Measurements from ENCODE around the gene PHACTR1.

Gene PHACTR1

DNA sequence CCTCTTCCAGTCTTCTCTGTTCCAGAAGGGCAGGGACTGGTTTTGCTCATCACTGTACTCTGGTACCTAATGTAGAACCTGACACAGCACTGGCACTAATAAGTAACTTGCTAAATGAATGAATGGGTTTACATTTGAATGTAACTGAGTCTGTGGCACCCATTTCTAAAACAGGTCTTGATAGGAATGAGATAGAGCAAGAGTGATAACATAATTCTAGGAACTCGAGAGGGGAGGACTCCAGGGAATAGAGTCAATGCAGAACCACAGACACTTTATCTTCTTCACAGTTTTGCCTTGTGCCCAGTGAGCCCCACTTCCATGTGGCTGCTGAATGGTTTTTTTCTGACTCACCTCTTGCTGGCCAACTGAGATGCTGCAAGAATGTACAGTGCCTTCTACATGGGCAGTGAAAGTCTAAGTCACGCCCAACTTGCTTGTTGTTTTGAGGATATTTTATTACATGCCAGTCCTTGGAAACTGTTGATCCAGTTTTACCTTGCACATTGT lies 550.6 kb downstream of the PHACTR1 start:
- peaks cover 30 to 48% of the 10 kb centered on the region in 2 experiments for H3K4me1 ChIP-seq (ENCODE audit: control insufficient read depth in 1 of 2, insufficient read depth in 1 of 2, low read depth in 1 of 2, low read length in 1 of 2)
- H3K27me3 ChIP-seq, result no peaks in the 10 kb centered on the region

GRCh38 chr6:13268913-13269518 lies 552.4 kb downstream of the PHACTR1 start:
- no peak for TF ChIP-seq CTCF (IDR thresholded peaks at IDR 0.05)
- Histone ChIP-seq H3K4me1 (ENCODE audit: control insufficient read depth in 1 of 2, insufficient read depth in 1 of 2, low read depth in 1 of 2, low read length in 1 of 2) (peaks cover 33 to 52% of the 10 kb centered on the region in 2 experiments), H3K27me3 (no peaks in the 10 kb centered on the region), H3K27ac (peak overlapping the region; percentile 35), H3K9me3 (no peaks in the 10 kb centered on the region), H3K36me3 (no peaks in the 10 kb centered on the region), H3K4me3 (ENCODE audit: low read depth in 1 of 2, low read length in 1 of 2) (no peak overlapping the region)

More for the DNA sequence above, 550.6 kb downstream of the PHACTR1 start:
- no peaks in the 10 kb centered on the region for H3K9me3 ChIP-seq
- peak overlapping the region; percentile 38 for H3K27ac ChIP-seq
- H3K4me3 ChIP-seq (ENCODE audit: low read depth in 1 of 2, low read length in 1 of 2), result no peak overlapping the region
- no peak for TF ChIP-seq CTCF (IDR thresholded peaks at IDR 0.05)
- H3K36me3 ChIP-seq, result no peaks in the 10 kb centered on the region

DNA sequence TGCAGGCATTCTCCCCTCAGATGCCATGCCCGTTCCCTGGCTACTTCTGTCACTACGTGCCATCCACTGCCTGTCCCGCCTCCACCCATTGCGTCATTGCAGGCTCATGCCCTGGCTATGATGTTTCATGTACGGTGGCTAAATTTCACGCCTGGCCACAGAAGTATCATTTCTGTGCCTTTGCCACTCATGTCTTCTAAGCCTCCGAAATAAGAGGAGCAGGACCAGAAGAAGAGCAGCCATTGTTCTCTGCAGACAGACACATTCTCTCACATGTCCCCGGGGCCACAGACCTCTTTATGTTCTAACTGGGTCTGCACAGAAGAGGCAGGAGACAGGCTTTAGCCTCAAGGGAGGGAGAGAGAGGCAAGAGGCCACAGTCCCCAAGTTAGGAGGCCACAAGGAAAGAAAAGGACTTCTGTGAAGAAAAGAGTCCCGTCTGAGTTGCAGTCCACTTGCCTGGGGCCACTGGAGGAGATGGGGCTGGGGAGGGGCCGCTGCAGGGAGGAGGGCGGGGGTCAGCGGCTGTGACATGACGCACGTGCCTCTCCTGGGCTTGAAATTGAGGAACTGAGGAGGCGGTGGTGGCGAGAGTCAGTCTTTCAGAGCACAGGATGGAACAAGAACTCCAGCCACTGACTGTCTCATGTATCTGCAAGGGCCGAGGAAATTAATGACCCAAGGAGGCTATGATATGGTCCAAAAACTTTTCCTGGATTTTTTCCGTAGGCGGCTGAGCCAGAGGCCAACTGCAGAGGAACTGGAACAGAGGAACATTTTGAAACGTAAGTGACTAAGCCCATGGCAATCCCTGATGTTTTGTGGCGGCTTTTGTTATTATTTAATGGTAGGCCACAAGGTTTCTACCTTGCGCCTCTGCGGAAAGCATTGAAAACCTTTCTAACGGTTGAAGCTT lies 555.8 kb downstream of the PHACTR1 start:
- no peaks in the 10 kb centered on the region for H3K9me3 ChIP-seq
- peaks cover 3% of the 10 kb centered on the region for H3K36me3 ChIP-seq
- peak overlapping the region; percentile 75 to 76 for H3K4me3 ChIP-seq (ENCODE audit: low read depth in 1 of 2, low read length in 1 of 2)
- H3K27ac ChIP-seq, result peak overlapping the region; percentile 92
- no peaks in the 10 kb centered on the region for H3K27me3 ChIP-seq
- H3K4me1 ChIP-seq (ENCODE audit: control insufficient read depth in 1 of 2, insufficient read depth in 1 of 2, low read depth in 1 of 2, low read length in 1 of 2), result peaks cover 63 to 69% of the 10 kb centered on the region in 2 experiments
- peak; percentile 64 for TF ChIP-seq CTCF (IDR thresholded peaks at IDR 0.05)

DNA sequence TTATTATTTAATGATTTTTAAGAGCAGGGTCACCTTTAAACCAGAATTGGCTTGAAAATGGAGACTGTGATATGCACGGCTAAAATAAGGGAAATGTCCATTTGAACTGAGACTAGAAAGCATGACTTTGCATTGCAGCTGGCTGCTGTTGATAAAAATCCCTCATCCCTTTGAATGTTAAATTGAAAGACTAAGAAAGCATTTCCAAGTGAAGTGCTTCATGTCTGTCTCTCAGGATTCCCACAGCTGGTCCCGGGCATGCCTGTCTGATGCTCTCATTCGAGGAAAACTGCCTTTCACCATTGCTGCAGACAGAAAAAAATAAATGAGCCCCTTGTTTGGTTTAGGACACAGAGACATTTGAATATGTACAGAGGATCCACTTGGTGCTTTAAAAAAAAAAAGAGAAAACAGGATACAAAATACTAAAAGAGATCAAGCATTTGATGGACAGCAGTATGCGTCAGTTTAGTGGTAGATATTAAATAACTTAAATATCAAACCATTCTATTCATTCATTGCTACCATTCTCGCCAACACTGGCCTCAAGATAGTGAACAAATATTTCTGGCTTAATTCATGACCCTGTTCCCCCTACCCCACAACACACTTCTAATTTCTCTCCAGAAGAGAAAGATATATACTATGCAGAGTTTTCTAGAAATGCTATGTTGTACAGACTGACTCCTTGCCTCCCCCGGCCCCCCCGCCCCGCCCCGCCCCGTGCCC lies 556.8 kb downstream of the PHACTR1 start:
- no peak for TF ChIP-seq CTCF (IDR thresholded peaks at IDR 0.05)
- H3K27ac ChIP-seq, result peak overlapping the region; percentile 92
- H3K27me3 ChIP-seq, result no peaks in the 10 kb centered on the region
- no peaks in the 10 kb centered on the region for H3K9me3 ChIP-seq
- peak overlapping the region; percentile 75 to 76 for H3K4me3 ChIP-seq (ENCODE audit: low read depth in 1 of 2, low read length in 1 of 2)
- peaks cover 73 to 79% of the 10 kb centered on the region in 2 experiments for H3K4me1 ChIP-seq (ENCODE audit: control insufficient read depth in 1 of 2, insufficient read depth in 1 of 2, low read depth in 1 of 2, low read length in 1 of 2)
- H3K36me3 ChIP-seq, result peaks cover 11% of the 10 kb centered on the region

- Histone ChIP-seq H3K27ac (peak overlapping the region; percentile 92), H3K27me3 (no peaks in the 10 kb centered on the region), H3K9me3 (no peaks in the 10 kb centered on the region), H3K36me3 (peaks cover 17% of the 10 kb centered on the region), H3K4me3 (ENCODE audit: low read depth in 1 of 2, low read length in 1 of 2) (peak overlapping the region; percentile 75 to 76), H3K4me1 (ENCODE audit: control insufficient read depth in 1 of 2, insufficient read depth in 1 of 2, low read depth in 1 of 2, low read length in 1 of 2) (peaks cover 75 to 76% of the 10 kb centered on the region in 2 experiments)
- TF ChIP-seq CTCF (IDR thresholded peaks at IDR 0.05), result no peak
These were observed 557.6 kb downstream of the PHACTR1 start for GRCh38 chr6:13273931-13274706.
